Adrenal gland (tissue), 5 donors: ENCODE results near the gene FUT7.

Source experiments
- POLR2A ChIP-seq, 2 donors: fragments of 450-650 bp; IDR thresholded peaks; one replicate each; pipeline ENCODE4 v1.6.1; 2017; ENCODE audit warnings: antibody characterized with exemption in 2 of 2, mild to moderate bottlenecking in 2 of 2, moderate library complexity in 1 of 2
- TF ChIP-seq, protein P1 (sequence below), 6 experiments: fragments of 450-650 bp in 4 of 6; fragments of 200-600 bp in 2 of 6; sonication (generic) in 1 of 6; IDR thresholded peaks; 1 replicate in 5 of 6; 2 replicates in 1 of 6; pipeline versions ENCODE4 v1.5.1 to v1.8.0; 2016 to 2021; ENCODE audit warnings: antibody characterized with exemption in 6 of 6, mild to moderate bottlenecking in 2 of 6, moderate library complexity in 1 of 6
- donor health status: DM: no; HTN: no; CAD: no.

GRCh38 chr9:137019891-137020683, 11.8 kb downstream of the FUT7 start:
- TF ChIP-seq, protein P1, sequence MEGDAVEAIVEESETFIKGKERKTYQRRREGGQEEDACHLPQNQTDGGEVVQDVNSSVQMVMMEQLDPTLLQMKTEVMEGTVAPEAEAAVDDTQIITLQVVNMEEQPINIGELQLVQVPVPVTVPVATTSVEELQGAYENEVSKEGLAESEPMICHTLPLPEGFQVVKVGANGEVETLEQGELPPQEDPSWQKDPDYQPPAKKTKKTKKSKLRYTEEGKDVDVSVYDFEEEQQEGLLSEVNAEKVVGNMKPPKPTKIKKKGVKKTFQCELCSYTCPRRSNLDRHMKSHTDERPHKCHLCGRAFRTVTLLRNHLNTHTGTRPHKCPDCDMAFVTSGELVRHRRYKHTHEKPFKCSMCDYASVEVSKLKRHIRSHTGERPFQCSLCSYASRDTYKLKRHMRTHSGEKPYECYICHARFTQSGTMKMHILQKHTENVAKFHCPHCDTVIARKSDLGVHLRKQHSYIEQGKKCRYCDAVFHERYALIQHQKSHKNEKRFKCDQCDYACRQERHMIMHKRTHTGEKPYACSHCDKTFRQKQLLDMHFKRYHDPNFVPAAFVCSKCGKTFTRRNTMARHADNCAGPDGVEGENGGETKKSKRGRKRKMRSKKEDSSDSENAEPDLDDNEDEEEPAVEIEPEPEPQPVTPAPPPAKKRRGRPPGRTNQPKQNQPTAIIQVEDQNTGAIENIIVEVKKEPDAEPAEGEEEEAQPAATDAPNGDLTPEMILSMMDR (IDR thresholded peaks at IDR 0.05), result no peak
- TF ChIP-seq POLR2A (IDR thresholded peaks at IDR 0.05), result no peak
